Renal pelvis (tissue), 4 donors: Measurements from ENCODE around the gene SERINC5. TPM values are rescaled to one million over a fixed set of nuclear protein-coding genes. Genes with fewer than 3 reads are reported as not detected.
"Not testable (repeated sequence)": the region's sequence is repeated elsewhere in the genome, so short reads cannot be mapped to it uniquely, and the experiment has no call there.

Experiments
- DNase-seq: peaks from one replicate; pipeline ENCODE4 v3.0.0-alpha.2; 2013
- polyA plus RNA-seq, 3 donors: library from polyadenylated mRNA; unstranded; fragments of 120-200 nt; gene quantifications; one replicate each; pipeline ENCODE4 v1.2.1, GENCODE V29; 2013; ENCODE audit not compliant: insufficient read length in 3 of 3

The SERINC5 gene
- polyA plus RNA-seq, 3 donors, result 42.5 to 63.2 (median 61.0) TPM

GRCh38 chr5:80204808-80205614 is 50.8 kb downstream of the SERINC5 start:
- no peak for DNase-seq

DNA sequence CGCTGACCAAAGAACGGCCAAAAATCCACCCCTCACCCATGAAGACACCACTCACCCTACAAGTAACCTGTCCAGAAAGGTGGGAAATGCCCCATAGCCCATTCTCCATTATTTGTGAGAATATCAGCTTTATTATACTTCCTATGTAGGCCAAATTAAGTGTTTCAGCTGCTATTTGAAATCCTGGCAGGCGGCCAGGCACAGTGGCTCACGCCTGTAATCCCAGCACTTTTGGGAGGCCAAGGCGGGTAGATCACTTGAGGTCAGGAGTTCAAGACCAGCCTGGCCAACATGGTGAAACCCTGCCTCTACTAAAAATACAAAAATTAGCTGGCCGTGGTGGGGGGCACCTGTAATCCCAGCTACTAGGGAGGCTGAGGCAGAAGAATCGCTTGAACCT is 54.1 kb downstream of the SERINC5 start:
- DNase-seq, result not testable (repeated sequence)

DNA sequence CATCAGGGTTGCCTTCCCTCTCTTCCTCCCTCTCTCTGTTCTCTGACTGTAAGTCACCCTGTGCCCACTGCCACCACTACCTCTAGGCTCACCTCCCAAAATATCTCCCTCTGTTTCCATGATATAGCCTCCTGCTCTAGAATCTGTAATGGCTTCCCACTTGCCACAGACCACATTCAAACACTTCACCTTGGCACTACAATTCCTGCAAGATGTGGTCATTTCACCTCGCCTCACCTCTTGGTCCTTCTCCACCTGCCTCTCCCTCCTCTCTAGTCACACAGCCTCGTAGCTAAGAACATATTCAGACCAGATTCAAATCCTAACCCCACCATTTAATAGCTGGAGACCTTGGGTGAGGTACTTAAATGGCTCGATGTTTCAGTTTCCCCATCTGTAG is 56.9 kb downstream of the SERINC5 start:
- no peak for DNase-seq

- no peak for DNase-seq
Observed at GRCh38 chr5:80198399-80198798, 57.4 kb downstream of the SERINC5 start.

DNA sequence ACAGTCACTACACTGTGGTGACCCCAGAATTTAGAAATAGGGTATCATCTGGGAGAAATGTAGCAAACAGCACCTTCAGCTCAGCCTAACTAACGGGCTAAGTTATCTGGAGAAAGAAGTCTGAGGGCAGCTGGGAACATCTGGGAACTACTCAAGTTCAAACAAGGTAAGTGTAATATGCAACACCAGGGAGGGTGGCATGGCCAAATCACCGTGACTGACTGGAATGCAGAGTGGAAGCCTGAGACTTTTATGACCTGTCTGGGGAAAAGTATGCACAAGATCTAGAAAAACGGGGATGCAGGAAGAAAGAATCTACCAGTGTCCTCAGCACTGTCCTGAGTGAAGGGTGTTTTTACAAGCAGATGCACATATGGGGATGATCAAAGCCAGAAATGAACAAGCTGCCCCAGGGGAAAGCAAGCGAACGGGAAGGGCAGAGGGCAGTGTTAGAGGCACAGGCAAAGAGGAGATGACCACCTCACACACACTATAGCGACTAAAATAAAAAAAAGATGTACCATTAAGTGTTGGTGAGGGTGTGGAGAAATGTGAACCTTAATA is 59.9 kb downstream of the SERINC5 start:
- no peak for DNase-seq

GRCh38 chr5:80194468-80194867 is 61.4 kb downstream of the SERINC5 start:
- DNase-seq, result no peak

GRCh38 chr5:80193401-80193800 is 62.4 kb downstream of the SERINC5 start:
- DNase-seq, result no peak

- DNase-seq, result no peak
Observed at GRCh38 chr5:80192507-80193241, 63.2 kb downstream of the SERINC5 start.

- DNase-seq, result no peak
Observed at GRCh38 chr5:80191991-80192398, 63.9 kb downstream of the SERINC5 start.

DNA sequence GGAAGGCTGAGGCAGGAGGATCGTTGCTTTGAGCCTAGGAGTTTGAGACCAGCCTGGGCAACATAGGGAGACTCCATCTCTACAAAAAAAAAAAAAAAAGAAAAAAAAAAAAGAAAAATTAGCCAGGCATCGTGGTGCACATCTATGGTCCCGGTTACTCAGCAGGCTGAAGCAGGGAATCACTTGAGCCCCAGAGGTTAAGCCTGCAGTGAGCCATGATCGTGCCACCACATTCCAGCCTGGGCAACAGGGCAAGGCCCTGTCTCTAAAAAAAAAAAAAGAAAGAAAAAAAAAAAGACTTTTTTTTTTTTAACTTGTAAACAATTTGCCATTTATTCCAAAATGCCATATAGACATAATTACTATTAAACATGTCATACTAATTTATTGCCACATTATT is 64.5 kb downstream of the SERINC5 start:
- no peak for DNase-seq

- no peak for DNase-seq
Observed at GRCh38 chr5:80190960-80191359, 64.9 kb downstream of the SERINC5 start.

GRCh38 chr5:80189701-80190100 is 66.1 kb downstream of the SERINC5 start:
- no peak for DNase-seq

DNA sequence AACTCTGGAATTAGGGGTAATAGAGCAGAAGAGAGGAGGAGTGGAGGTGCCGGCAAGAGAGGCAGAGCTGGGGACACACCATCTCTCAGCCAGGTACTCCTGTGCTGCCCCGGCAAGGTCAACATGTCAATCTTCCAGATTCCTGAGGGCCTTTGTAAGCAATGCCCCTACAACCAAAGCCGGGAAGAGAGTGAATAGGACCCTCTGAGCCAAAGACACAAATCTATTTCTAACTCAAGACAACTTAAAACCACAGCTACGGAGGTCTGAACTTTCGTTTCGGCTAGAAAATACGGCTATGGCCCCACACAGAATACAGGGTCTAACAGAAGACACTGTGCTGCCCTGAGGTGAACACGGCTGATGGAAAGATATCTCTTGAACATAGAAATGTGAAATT is 66.6 kb downstream of the SERINC5 start:
- DNase-seq, result no peak

GRCh38 chr5:80187421-80188090 is 68.3 kb downstream of the SERINC5 start:
- DNase-seq, result no peak

DNA sequence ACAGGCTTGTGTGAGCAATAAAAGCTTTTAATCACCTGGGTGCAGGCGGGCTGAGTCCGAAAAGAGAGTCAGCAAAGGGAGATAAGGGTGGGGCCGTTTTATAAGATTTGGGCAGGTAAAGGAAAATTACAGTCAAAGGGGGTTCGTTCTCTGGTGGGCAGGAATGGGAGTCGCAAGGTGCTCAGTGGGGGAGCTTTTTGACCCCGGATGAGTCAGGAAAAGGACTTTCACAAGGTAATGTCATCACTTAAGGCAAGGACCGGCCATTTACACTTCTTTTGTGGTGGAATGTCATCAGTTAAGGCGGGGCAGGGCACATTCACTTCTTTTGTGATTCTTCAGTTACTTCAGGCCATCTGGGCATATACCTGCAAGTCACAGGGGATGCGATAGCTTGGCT is 70.3 kb downstream of the SERINC5 start:
- DNase-seq, result not testable (repeated sequence)

GRCh38 chr5:80185095-80185494 is 70.8 kb downstream of the SERINC5 start:
- no peak for DNase-seq

DNA sequence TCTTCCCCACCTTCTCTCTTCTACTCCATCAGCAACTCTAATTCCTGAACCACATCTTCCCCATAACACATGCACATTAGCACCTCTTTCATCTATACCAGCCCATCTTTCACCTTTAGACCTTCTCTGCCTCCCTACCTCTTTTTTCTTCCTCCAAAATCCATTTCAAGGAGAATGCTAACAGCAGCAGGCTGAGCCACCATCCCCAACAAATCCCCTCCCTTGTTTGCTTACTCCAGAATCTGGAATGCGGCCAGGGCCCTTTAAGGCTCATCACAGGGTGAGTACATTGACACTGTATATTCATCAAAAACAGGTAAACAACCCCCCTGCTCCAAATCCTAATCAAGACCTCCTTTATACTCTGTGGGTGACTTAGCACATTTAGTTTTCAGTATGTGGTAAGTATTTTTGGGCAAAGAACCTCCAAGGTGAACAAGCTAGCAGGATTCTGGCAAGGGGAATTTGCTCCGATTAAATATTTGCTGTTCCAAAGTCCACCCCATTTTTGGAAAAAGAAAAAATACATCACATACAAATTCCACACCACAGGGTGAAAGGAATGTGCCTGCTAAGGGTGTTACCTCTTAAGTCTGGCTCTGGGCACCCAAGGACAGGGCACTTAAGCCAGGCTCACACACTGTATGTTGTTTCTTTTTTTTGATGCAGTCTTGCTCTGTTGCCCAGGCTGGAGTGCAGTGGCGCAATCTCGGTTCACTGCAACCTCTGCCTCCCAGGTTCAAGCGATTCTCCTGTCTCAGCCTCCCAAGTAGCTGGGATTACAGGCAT is 71.4 kb downstream of the SERINC5 start:
- DNase-seq, result no peak

DNA sequence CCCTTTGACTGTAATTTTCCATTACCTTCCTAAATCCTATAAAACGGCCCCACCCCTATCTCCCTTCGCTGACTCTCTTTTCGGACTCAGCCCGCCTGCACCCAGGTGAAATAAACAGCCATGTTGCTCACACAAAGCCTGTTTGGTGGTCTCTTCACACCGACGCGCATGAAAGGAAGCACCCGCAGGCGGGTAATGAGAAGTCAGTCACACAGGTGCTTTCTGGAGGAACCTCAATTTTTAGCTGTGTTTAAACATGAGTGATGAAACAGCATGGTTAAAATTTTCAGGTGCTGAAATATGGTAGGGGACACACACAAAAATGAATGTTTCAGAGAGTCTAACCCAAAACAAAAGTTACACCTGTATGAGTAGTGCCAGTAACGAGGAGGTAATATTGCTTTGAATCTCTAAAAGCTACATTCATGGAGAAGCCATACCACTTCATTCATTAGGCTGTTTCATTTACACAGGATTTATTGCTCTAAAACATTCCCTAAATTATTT is 72.1 kb downstream of the SERINC5 start:
- not testable (repeated sequence) for DNase-seq

DNA sequence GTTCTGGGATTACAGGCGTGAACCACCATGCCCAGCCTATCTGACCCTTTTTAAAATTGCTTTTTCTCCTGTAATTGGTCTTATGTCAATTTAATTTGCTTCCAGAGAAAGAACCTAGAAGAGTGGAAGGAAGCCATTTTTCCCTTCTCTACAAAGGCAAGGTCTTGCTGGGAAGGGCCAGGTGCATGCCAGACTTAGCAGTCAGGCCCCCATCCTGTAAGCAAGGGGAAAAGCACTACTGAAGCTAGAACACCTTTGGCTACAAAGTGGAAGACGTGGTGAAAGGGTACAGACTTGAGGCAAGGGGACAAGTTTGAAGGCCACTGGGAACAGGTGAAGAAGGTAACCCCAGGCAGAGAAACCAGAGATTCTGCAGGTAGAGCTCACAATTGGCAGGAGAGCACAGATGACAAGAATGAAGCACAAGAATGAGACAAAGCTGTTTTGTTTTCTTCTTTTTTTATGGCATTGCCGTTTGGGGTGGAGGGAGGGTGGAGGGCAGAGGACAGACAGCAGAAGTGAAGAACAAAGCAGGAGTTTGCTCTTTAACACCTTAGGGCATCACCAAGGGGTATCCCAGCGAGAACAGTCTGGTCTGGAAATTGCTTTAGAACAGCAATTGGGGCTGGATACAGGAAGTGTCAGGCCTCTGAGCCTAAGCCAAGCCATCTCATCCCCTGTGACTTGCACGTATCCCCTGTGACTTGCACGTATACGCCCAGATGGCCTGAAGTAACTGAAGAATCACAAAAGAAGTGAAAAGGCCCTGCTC is 72.9 kb downstream of the SERINC5 start:
- DNase-seq, result no peak

- DNase-seq, result no peak
Observed at GRCh38 chr5:80181618-80182211, 74.1 kb downstream of the SERINC5 start.
